ENCODE results near the gene HSD17B14.

HSD17B14 gene

GRCh38 chr19:48870048-48870447 is 33.8 kb upstream of the HSD17B14 start:
- TF ChIP-seq CTCF (IDR thresholded peaks at IDR 0.05; ENCODE audit: borderline replicate concordance, control extremely low read depth, extremely low read depth, insufficient read depth, missing control alignments) = no peak
- no peak for DNase-seq (ENCODE audit: low spot score)
- in situ Hi-C loops (cut with MboI; ENCODE audit: low sequenced_read_pairs, unreplicated experiment) = loop anchor here (5.0 kb wide), 1 partner anchor 102 kb away; no protein-coding TSS in a partner anchor

- in situ Hi-C loops (cut with MboI; ENCODE audit: low sequenced_read_pairs, unreplicated experiment) = no loop called here
- no peak for TF ChIP-seq CTCF (IDR thresholded peaks at IDR 0.05; ENCODE audit: borderline replicate concordance, control extremely low read depth, extremely low read depth, insufficient read depth, missing control alignments)
- DNase-seq (ENCODE audit: low spot score) = no peak
These were observed 32.0 kb upstream of the HSD17B14 start, which contains the start of gene PLEKHA4 for GRCh38 chr19:48868114-48868886. TSS of gene PLEKHA4 (minus strand) at chr19:48868617. CDS start at chr19:48867620, 997 bp downstream.

GRCh38 chr19:48867746-48868113 is 31.4 kb upstream of the HSD17B14 start:
- in situ Hi-C loops (cut with MboI; ENCODE audit: low sequenced_read_pairs, unreplicated experiment) = no loop called here
- TF ChIP-seq CTCF (IDR thresholded peaks at IDR 0.05; ENCODE audit: borderline replicate concordance, control extremely low read depth, extremely low read depth, insufficient read depth, missing control alignments) = no peak
- no peak for DNase-seq (ENCODE audit: low spot score)

- no peak for TF ChIP-seq CTCF (IDR thresholded peaks at IDR 0.05; ENCODE audit: borderline replicate concordance, control extremely low read depth, extremely low read depth, insufficient read depth, missing control alignments)
- in situ Hi-C loops (cut with MboI; ENCODE audit: low sequenced_read_pairs, unreplicated experiment) = no loop called here
- DNase-seq (ENCODE audit: low spot score) = no peak
These were observed 30.9 kb upstream of the HSD17B14 start for GRCh38 chr19:48867123-48867745.

- DNase-seq (ENCODE audit: low spot score) = no peak
- TF ChIP-seq CTCF (IDR thresholded peaks at IDR 0.05; ENCODE audit: borderline replicate concordance, control extremely low read depth, extremely low read depth, insufficient read depth, missing control alignments) = no peak
- in situ Hi-C loops (cut with MboI; ENCODE audit: low sequenced_read_pairs, unreplicated experiment) = no loop called here
These were observed 30.4 kb upstream of the HSD17B14 start for GRCh38 chr19:48866692-48867091.

- TF ChIP-seq CTCF (IDR thresholded peaks at IDR 0.05; ENCODE audit: borderline replicate concordance, control extremely low read depth, extremely low read depth, insufficient read depth, missing control alignments) = no peak
- in situ Hi-C loops (cut with MboI; ENCODE audit: low sequenced_read_pairs, unreplicated experiment) = no loop called here
- no peak for DNase-seq (ENCODE audit: low spot score)
These were observed 26.5 kb upstream of the HSD17B14 start for GRCh38 chr19:48862827-48863226.

All from GM13976 (cell line).